SK-N-SH treated with all-trans-retinoic acid at 6 μM for 48 hours (cell line): ENCODE measurements around the gene SLC35F3.

ENCODE experiments used
- ATAC-seq: fragments of 200-7000 bp; cut with Tn5 transposase; 3 replicates; pipeline ENCODE4 v1.9.1; 2020; ENCODE audit warnings: mild to moderate bottlenecking, moderate library complexity
- ARNTL ChIP-seq: fragments of 450-650 bp; formaldehyde crosslinking; IDR thresholded peaks from 2 replicates; pipeline ENCODE4 v1.5.0; 2020; ENCODE audit warnings: low read depth, mild to moderate bottlenecking, moderate library complexity, borderline replicate concordance
- BACH2 ChIP-seq: fragments of 250-450 bp; sonication (Bioruptor Pico); IDR thresholded peaks from 2 replicates; pipeline ENCODE4 v1.9.0; 2021; ENCODE audit warnings: mild to moderate bottlenecking, borderline replicate concordance
- CREB5 ChIP-seq: fragments of 250-450 bp; sonication (Bioruptor Pico); IDR thresholded peaks from 2 replicates; pipeline ENCODE4 v1.5.1; 2020; ENCODE audit warnings: low read depth, mild to moderate bottlenecking, moderate library complexity
- CSDC2 ChIP-seq: fragments of 250-450 bp; sonication (Bioruptor Pico); IDR thresholded peaks from 2 replicates; pipeline ENCODE4 v1.5.0; 2020; ENCODE audit warnings: mild to moderate bottlenecking, moderate library complexity
- CSRNP3 ChIP-seq: fragments of 250-450 bp; sonication (Bioruptor Pico); IDR thresholded peaks from 2 replicates; pipeline ENCODE4 v1.5.1; 2021; ENCODE audit warnings: mild to moderate bottlenecking, moderate library complexity
- ESRRG ChIP-seq: fragments of 250-450 bp; sonication (Bioruptor Pico); IDR thresholded peaks from 2 replicates; pipeline ENCODE4 v1.6.1; 2021; ENCODE audit warnings: mild to moderate bottlenecking
- GLIS3 ChIP-seq: fragments of 250-450 bp; sonication (Bioruptor Pico); IDR thresholded peaks from 2 replicates; pipeline ENCODE4 v1.5.0; 2020; ENCODE audit warnings: mild to moderate bottlenecking, moderate library complexity
- POU6F1 ChIP-seq: fragments of 250-450 bp; sonication (Bioruptor Pico); IDR thresholded peaks from 2 replicates; pipeline ENCODE4 v1.8.0; 2021; ENCODE audit warnings: low read depth, mild to moderate bottlenecking, moderate library complexity, borderline replicate concordance
- PPARA ChIP-seq: fragments of 250-450 bp; sonication (Bioruptor Pico); IDR thresholded peaks from 2 replicates; pipeline ENCODE4 v1.5.0; 2020; ENCODE audit warnings: mild to moderate bottlenecking, borderline replicate concordance
- TCF4 ChIP-seq: fragments of 250-450 bp; sonication (Bioruptor Pico); IDR thresholded peaks from 2 replicates; pipeline ENCODE4 v1.8.0; 2021; ENCODE audit warnings: mild to moderate bottlenecking, moderate library complexity, borderline replicate concordance
- TOX ChIP-seq: fragments of 250-450 bp; sonication (Bioruptor Pico); IDR thresholded peaks from 2 replicates; pipeline ENCODE4 v1.8.0; 2021; ENCODE audit warnings: mild to moderate bottlenecking, moderate library complexity, borderline replicate concordance
- TSHZ2 ChIP-seq: fragments of 250-450 bp; sonication (Bioruptor Pico); IDR thresholded peaks from 2 replicates; pipeline ENCODE4 v1.5.0; 2020; ENCODE audit warnings: mild to moderate bottlenecking, moderate library complexity
- ZC3H10 ChIP-seq: fragments of 250-450 bp; sonication (Bioruptor Pico); IDR thresholded peaks from 2 replicates; pipeline ENCODE4 v1.5.1; 2021; ENCODE audit warnings: mild to moderate bottlenecking, moderate library complexity
- ZFP3 ChIP-seq: fragments of 250-450 bp; sonication (Bioruptor Pico); IDR thresholded peaks from 2 replicates; pipeline ENCODE4 v1.5.0; 2020; ENCODE audit warnings: mild to moderate bottlenecking, moderate library complexity
- ZFP30 ChIP-seq: fragments of 450-650 bp; formaldehyde crosslinking; IDR thresholded peaks from 2 replicates; pipeline ENCODE4 v1.5.0; 2022; ENCODE audit warnings: mild to moderate bottlenecking, moderate library complexity
- ZNF565 ChIP-seq: fragments of 450-650 bp; formaldehyde crosslinking; conservative IDR thresholded peaks from 2 replicates; pipeline ENCODE4 v1.5.0; 2020; ENCODE audit warnings: low read depth, mild to moderate bottlenecking, moderate library complexity
- ZNF70 ChIP-seq: fragments of 450-650 bp; formaldehyde crosslinking; IDR thresholded peaks from 2 replicates; pipeline ENCODE4 v1.5.0; 2020; ENCODE audit warnings: mild to moderate bottlenecking, moderate library complexity
- ZNF8 ChIP-seq: fragments of 450-650 bp; formaldehyde crosslinking; IDR thresholded peaks from 2 replicates; pipeline ENCODE4 v1.5.0; 2020; ENCODE audit warnings: mild to moderate bottlenecking, moderate library complexity
- TF ChIP-seq, protein P1 (sequence below): fragments of 250-450 bp; sonication (Bioruptor Pico); IDR thresholded peaks from 2 replicates; pipeline ENCODE4 v1.8.0; 2020; ENCODE audit warnings: mild to moderate bottlenecking, moderate library complexity, borderline replicate concordance

SLC35F3 gene

DNA sequence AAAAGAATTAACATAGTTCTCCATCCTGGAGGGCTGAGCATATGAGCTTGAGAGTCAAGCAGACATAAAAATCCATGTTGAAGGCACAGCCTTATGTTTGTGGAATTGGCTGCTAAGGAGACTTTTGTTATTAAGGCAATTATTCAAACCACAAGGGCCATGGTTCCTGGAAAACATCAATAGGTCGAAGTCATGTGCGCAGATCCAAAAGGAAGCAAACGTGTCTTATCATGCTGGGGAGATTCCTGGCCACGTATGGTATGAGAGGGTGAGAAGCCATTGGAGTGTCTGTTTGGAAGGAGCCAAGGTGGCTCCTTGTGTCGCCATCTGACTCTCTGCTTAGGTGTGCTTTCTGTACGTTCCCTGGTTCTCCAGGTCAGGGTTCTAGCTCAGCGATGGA is 406.9 kb downstream of the SLC35F3 start (continued):
- TF ChIP-seq ZNF8 (CRISPR knock-in tag) (no peak), TOX (no peak), TSHZ2 (CRISPR knock-in tag) (no peak), CSRNP3 (CRISPR knock-in tag) (no peak), ARNTL (CRISPR knock-in tag) (no peak)

GRCh38 chr1:234313171-234313570 is 408.7 kb downstream of the SLC35F3 start:
- TF ChIP-seq, protein P1, sequence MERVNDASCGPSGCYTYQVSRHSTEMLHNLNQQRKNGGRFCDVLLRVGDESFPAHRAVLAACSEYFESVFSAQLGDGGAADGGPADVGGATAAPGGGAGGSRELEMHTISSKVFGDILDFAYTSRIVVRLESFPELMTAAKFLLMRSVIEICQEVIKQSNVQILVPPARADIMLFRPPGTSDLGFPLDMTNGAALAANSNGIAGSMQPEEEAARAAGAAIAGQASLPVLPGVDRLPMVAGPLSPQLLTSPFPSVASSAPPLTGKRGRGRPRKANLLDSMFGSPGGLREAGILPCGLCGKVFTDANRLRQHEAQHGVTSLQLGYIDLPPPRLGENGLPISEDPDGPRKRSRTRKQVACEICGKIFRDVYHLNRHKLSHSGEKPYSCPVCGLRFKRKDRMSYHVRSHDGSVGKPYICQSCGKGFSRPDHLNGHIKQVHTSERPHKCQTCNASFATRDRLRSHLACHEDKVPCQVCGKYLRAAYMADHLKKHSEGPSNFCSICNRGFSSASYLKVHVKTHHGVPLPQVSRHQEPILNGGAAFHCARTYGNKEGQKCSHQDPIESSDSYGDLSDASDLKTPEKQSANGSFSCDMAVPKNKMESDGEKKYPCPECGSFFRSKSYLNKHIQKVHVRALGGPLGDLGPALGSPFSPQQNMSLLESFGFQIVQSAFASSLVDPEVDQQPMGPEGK: no peak
- TF ChIP-seq, all 23 proteins: peak for 0

DNA sequence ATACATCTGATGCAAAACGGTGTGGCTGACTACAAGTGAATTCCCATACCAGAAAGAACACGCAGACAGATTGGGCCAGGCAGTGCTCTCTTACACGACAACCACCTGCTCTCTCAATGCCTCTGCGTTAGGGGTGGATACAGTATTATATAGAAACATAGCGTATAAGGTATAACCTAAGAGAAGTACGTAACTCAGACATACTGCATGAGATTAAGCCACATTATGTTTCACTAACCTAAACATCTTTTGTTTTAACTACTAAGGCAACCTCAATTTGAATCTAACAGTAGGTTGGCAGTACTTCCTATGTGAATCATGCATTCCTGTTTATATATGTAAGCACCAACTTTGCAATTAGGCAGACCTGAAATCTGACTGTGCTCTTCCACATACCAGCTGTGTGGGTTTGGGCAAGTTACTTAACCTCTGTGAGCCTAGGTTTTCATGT is 410.6 kb downstream of the SLC35F3 start:
- TF ChIP-seq ZFP3 (CRISPR knock-in tag) (no peak), CREB5 (CRISPR knock-in tag) (no peak)
- TF ChIP-seq, all 23 proteins: peak for 0
- peak; percentile 82 for ATAC-seq

More at GRCh38 chr1:234313171-234313570, 408.7 kb downstream of the SLC35F3 start:
- ATAC-seq: no peak

- ATAC-seq: no peak
- TF ChIP-seq ESRRG (CRISPR knock-in tag): no peak
- no peak for TF ChIP-seq ZNF8 (CRISPR knock-in tag)
- TF ChIP-seq CSDC2: no peak
- TF ChIP-seq TOX: no peak
- no peak for TF ChIP-seq ZFP3 (CRISPR knock-in tag)
- TF ChIP-seq TCF4 (CRISPR knock-in tag): no peak
- TF ChIP-seq CSRNP3 (CRISPR knock-in tag): no peak
Measured at GRCh38 chr1:234315588-234315987, 411.1 kb downstream of the SLC35F3 start.

GRCh38 chr1:234316486-234316885 is 412.0 kb downstream of the SLC35F3 start:
- ATAC-seq: no peak
- TF ChIP-seq ZNF70 (CRISPR knock-in tag): no peak
- no peak for TF ChIP-seq BACH2 (CRISPR knock-in tag)
- TF ChIP-seq ZC3H10 (CRISPR knock-in tag): no peak
- no peak for TF ChIP-seq ZFP30
- TF ChIP-seq GLIS3 (CRISPR knock-in tag): no peak
- no peak for TF ChIP-seq TOX
- no peak for TF ChIP-seq ZNF565
- no peak for TF ChIP-seq ESRRG (CRISPR knock-in tag)
- no peak for TF ChIP-seq CREB5 (CRISPR knock-in tag)
- no peak for TF ChIP-seq ZNF8 (CRISPR knock-in tag)
- no peak for TF ChIP-seq CSDC2
- TF ChIP-seq TSHZ2 (CRISPR knock-in tag): no peak
- TF ChIP-seq POU6F1 (CRISPR knock-in tag): no peak
- TF ChIP-seq PPARA (CRISPR knock-in tag): no peak
